Activated naive CD4-positive, alpha-beta T cell treated with anti-CD3 and anti-CD28 coated beads for 36 hours (primary cell): ENCODE data around the gene MAGI2. TPM values are rescaled to one million over a fixed set of nuclear protein-coding genes. Genes with fewer than 3 reads are reported as not detected.

ENCODE experiments used
- CTCF ChIA-PET: fragments of 350-600 bp; sonication (Branson Sonifier 250); formaldehyde crosslinking; loops from one replicate; lab custom pipeline; 2021; ENCODE audit warnings: antibody characterized with exemption; lab: Charles Lee
- DNase-seq: peaks from one replicate; pipeline ENCODE4 v3.0.0-alpha.2; 2020
- H3K27ac Mint-ChIP-seq: one replicate; pipeline ENCODE4 v1.8.0; 2021; ENCODE audit warnings: mild to moderate bottlenecking, mixed read lengths
- H3K27me3 Mint-ChIP-seq: one replicate; pipeline ENCODE4 v1.8.0; 2021; ENCODE audit warnings: low read depth, mixed read lengths
- H3K36me3 Mint-ChIP-seq: one replicate; pipeline ENCODE4 v1.8.0; 2021; ENCODE audit warnings: low read depth, mixed read lengths
- H3K4me1 Mint-ChIP-seq: one replicate; pipeline ENCODE4 v1.8.0; 2021; ENCODE audit warnings: low read depth, mixed read lengths
- H3K4me3 Mint-ChIP-seq: one replicate; pipeline ENCODE4 v1.8.0; 2021; ENCODE audit warnings: mild to moderate bottlenecking, moderate library complexity, mixed read lengths
- H3K9me3 Mint-ChIP-seq: one replicate; pipeline ENCODE4 v1.8.0; 2021; ENCODE audit warnings: mixed read lengths
- intact Hi-C: fragments of 100-400 bp; cut with micrococcal nuclease; formaldehyde crosslinking; loops from one replicate; pipeline ENCODE4 v1.15.1; 2023
- total RNA-seq, 2 experiments: library from RNA; stranded (reverse); gene quantifications; one replicate each; pipeline ENCODE4 v1.2.3, GENCODE V29; 2021

Gene MAGI2
- total RNA-seq, 2 experiments from 2014 or later, result 0.07 to 0.19 TPM

- DNase-seq, result no peak
- H3K4me3 Mint-ChIP-seq, result no peak overlapping the region
- CTCF ChIA-PET, result no interaction called here
- H3K36me3 Mint-ChIP-seq, result no peaks in the 10 kb centered on the region
- H3K27me3 Mint-ChIP-seq, result no peaks in the 10 kb centered on the region
- no peak overlapping the region for H3K27ac Mint-ChIP-seq
- intact Hi-C loops, result no loop called here
- no peaks in the 10 kb centered on the region for H3K4me1 Mint-ChIP-seq
- H3K9me3 Mint-ChIP-seq, result no peaks in the 10 kb centered on the region
These were observed 50.0 kb downstream of the MAGI2 start for GRCh38 chr7:79403451-79403850.

GRCh38 chr7:79401254-79401653 is 52.2 kb downstream of the MAGI2 start:
- intact Hi-C loops, result no loop called here
- Mint-ChIP-seq H3K36me3 (no peaks in the 10 kb centered on the region), H3K27me3 (no peaks in the 10 kb centered on the region), H3K4me3 (no peak overlapping the region), H3K27ac (no peak overlapping the region), H3K4me1 (no peaks in the 10 kb centered on the region), H3K9me3 (no peaks in the 10 kb centered on the region)
- DNase-seq, result no peak
- CTCF ChIA-PET, result no interaction called here

- Mint-ChIP-seq H3K27ac (no peak overlapping the region), H3K4me3 (no peak overlapping the region), H3K36me3 (no peaks in the 10 kb centered on the region), H3K4me1 (no peaks in the 10 kb centered on the region), H3K9me3 (no peaks in the 10 kb centered on the region), H3K27me3 (no peaks in the 10 kb centered on the region)
- CTCF ChIA-PET, result no interaction called here
- intact Hi-C loops, result no loop called here
- DNase-seq, result no peak
These were observed 53.2 kb downstream of the MAGI2 start for GRCh38 chr7:79400222-79400621.

GRCh38 chr7:79398138-79398749 is 55.2 kb downstream of the MAGI2 start:
- no peak overlapping the region for H3K4me3 Mint-ChIP-seq
- intact Hi-C loops, result no loop called here
- no peaks in the 10 kb centered on the region for H3K4me1 Mint-ChIP-seq
- H3K27ac Mint-ChIP-seq, result no peak overlapping the region
- CTCF ChIA-PET, result no interaction called here
- no peaks in the 10 kb centered on the region for H3K36me3 Mint-ChIP-seq
- H3K9me3 Mint-ChIP-seq, result no peaks in the 10 kb centered on the region
- no peak for DNase-seq
- H3K27me3 Mint-ChIP-seq, result no peaks in the 10 kb centered on the region

GRCh38 chr7:79386688-79387422 is 66.6 kb downstream of the MAGI2 start:
- CTCF ChIA-PET, result no interaction called here
- Mint-ChIP-seq H3K27ac (no peak overlapping the region), H3K4me1 (no peaks in the 10 kb centered on the region), H3K4me3 (no peak overlapping the region), H3K27me3 (peaks cover under 1% of the 10 kb centered on the region), H3K9me3 (no peaks in the 10 kb centered on the region), H3K36me3 (peaks cover under 1% of the 10 kb centered on the region)
- intact Hi-C loops, result no loop called here
- DNase-seq, result no peak

- Mint-ChIP-seq H3K9me3 (no peaks in the 10 kb centered on the region), H3K27me3 (peaks cover 2% of the 10 kb centered on the region), H3K36me3 (no peaks in the 10 kb centered on the region), H3K4me1 (no peaks in the 10 kb centered on the region), H3K4me3 (no peak overlapping the region), H3K27ac (no peak overlapping the region)
- no peak for DNase-seq
- CTCF ChIA-PET, result interaction anchor here (0.6 kb wide), 1 partner anchor 340 kb away, joined by 3 read pairs; no protein-coding TSS in a partner anchor
- intact Hi-C loops, result no loop called here
These were observed 71.5 kb downstream of the MAGI2 start for GRCh38 chr7:79381921-79382320.

- no peak overlapping the region for H3K27ac Mint-ChIP-seq
- no peaks in the 10 kb centered on the region for H3K36me3 Mint-ChIP-seq
- intact Hi-C loops, result no loop called here
These were observed 76.4 kb downstream of the MAGI2 start for GRCh38 chr7:79377097-79377496.

GRCh38 chr7:79376299-79377025 is 77.0 kb downstream of the MAGI2 start:
- intact Hi-C loops, result no loop called here
- no peak overlapping the region for H3K27ac Mint-ChIP-seq
- no peak for DNase-seq
- H3K27me3 Mint-ChIP-seq, result peaks cover 2% of the 10 kb centered on the region
- no peak overlapping the region for H3K4me3 Mint-ChIP-seq
- H3K36me3 Mint-ChIP-seq, result no peaks in the 10 kb centered on the region
- H3K4me1 Mint-ChIP-seq, result no peaks in the 10 kb centered on the region
- CTCF ChIA-PET, result no interaction called here
- no peaks in the 10 kb centered on the region for H3K9me3 Mint-ChIP-seq

More at GRCh38 chr7:79377097-79377496, 76.4 kb downstream of the MAGI2 start:
- Mint-ChIP-seq H3K4me1 (no peaks in the 10 kb centered on the region), H3K4me3 (no peak overlapping the region), H3K9me3 (no peaks in the 10 kb centered on the region), H3K27me3 (peaks cover 2% of the 10 kb centered on the region)
- no peak for DNase-seq
- CTCF ChIA-PET, result no interaction called here

GRCh38 chr7:79361214-79361613 is 92.3 kb downstream of the MAGI2 start:
- CTCF ChIA-PET, result no interaction called here
- H3K4me3 Mint-ChIP-seq, result no peak overlapping the region
- H3K4me1 Mint-ChIP-seq, result no peaks in the 10 kb centered on the region
- H3K9me3 Mint-ChIP-seq, result peaks cover 1% of the 10 kb centered on the region
- no peak for DNase-seq
- H3K36me3 Mint-ChIP-seq, result no peaks in the 10 kb centered on the region
- H3K27ac Mint-ChIP-seq, result no peak overlapping the region
- peaks cover 4% of the 10 kb centered on the region for H3K27me3 Mint-ChIP-seq
- intact Hi-C loops, result no loop called here

- no peak overlapping the region for H3K27ac Mint-ChIP-seq
- peaks cover 4% of the 10 kb centered on the region for H3K27me3 Mint-ChIP-seq
- CTCF ChIA-PET, result no interaction called here
- H3K4me1 Mint-ChIP-seq, result no peaks in the 10 kb centered on the region
- DNase-seq, result no peak
- no peak overlapping the region for H3K4me3 Mint-ChIP-seq
- H3K36me3 Mint-ChIP-seq, result no peaks in the 10 kb centered on the region
- intact Hi-C loops, result no loop called here
- H3K9me3 Mint-ChIP-seq, result peaks cover 1% of the 10 kb centered on the region
These were observed 93.6 kb downstream of the MAGI2 start for GRCh38 chr7:79359827-79360226.

GRCh38 chr7:79357101-79357500 is 96.4 kb downstream of the MAGI2 start:
- intact Hi-C loops, result no loop called here
- CTCF ChIA-PET, result no interaction called here
- H3K4me3 Mint-ChIP-seq, result no peak overlapping the region

GRCh38 chr7:79353720-79354468 is 99.6 kb downstream of the MAGI2 start:
- peaks cover 2% of the 10 kb centered on the region for H3K27me3 Mint-ChIP-seq
- CTCF ChIA-PET, result no interaction called here
- no peaks in the 10 kb centered on the region for H3K9me3 Mint-ChIP-seq
- no peaks in the 10 kb centered on the region for H3K36me3 Mint-ChIP-seq
- no peaks in the 10 kb centered on the region for H3K4me1 Mint-ChIP-seq
- no peak overlapping the region for H3K4me3 Mint-ChIP-seq
- intact Hi-C loops, result no loop called here
- no peak for DNase-seq
- H3K27ac Mint-ChIP-seq, result no peak overlapping the region

More at GRCh38 chr7:79357101-79357500, 96.4 kb downstream of the MAGI2 start:
- H3K9me3 Mint-ChIP-seq, result peaks cover 1% of the 10 kb centered on the region
- H3K27ac Mint-ChIP-seq, result no peak overlapping the region
- H3K27me3 Mint-ChIP-seq, result peaks cover 4% of the 10 kb centered on the region
- H3K4me1 Mint-ChIP-seq, result no peaks in the 10 kb centered on the region
- H3K36me3 Mint-ChIP-seq, result no peaks in the 10 kb centered on the region
- no peak for DNase-seq
